Activated naive CD4-positive, alpha-beta T cell (primary cell): ENCODE data around the gene SLC39A7.

Source experiments
- DNase-seq, 4 experiments: peaks; one replicate each; lab custom pipeline; 2025; lab: John Stamatoyannopoulos, UW

SLC39A7 gene

DNA sequence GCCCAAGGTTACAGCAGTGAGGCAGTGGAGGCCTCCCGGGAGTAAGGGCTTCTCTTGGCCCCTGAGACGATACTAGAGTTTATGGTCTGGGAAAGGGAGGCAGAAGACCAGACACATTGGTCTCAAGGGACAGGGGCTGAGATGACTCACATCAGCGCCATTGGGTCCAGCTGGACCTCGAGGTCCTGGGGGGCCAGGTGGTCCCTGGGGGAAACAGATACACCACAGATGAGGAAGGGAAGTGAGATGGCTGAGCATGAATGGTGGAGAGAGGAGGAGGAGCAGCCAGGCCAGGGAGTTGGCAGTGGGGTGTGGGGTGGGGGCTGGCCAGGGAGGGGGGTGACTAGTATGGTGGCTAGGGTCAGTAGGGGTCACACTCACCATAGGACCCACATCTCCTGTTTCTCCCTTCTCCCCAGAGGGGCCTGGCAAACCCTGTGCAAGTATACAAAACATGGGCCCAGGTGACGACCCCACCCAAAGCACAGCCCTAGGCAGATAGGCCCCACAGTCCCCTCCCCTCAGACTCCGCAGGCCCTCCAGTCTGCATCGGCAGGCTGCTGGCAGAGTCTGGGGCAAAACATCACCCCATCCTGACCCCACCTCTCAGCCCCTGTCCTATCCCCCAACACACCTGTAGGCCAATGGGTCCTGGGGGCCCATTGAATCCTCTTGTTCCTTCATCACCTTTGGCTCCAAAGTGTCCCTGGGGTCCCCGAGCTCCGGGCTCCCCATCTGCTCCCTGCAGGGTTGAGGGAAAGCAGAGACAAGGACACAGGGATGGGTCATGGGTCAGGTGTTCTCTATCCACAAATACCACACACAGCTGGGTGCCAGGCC is 30.3 kb upstream of the SLC39A7 start:
- no peak for DNase-seq

DNA sequence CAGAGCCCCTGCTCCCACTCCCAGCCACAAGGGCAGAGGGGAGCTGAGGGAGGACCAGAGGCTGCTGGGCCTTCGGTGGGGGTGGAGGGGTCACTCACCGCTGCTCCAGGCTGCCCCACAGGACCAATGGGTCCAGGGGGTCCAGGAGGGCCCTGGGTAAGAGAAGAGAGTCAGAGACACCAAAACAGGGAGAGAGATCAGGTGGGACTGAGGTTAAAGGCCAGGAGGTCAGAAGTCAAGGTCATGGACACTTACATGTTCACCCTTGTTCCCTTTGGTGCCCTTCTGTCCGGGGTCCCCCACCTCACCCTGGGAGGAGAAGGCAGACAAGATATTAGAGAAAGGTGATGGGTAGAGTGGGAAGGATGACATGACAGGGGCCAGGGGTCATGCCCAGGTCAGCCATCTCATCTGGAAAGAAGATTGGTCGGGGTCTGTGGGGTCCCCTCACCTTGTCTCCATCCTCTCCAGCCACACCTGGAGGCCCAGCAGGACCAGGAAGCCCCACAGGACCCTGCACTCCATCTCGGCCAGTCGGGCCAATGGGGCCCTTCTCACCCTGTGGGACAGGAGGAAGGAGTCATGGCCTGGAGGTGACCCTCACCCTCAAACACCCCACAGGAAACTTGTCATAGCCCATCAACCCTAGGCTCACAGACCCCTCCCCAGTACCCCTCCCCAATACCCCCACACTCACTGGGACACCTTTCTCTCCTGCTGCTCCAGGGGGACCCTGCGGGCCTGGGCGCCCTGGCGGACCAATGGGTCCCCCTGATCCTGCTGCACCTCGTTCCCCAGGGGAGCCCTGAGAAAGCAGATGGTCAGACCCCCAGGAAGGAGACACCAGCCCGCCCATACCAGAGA is 29.4 kb upstream of the SLC39A7 start:
- no peak for DNase-seq

GRCh38 chr6:33171880-33172687 is 28.6 kb upstream of the SLC39A7 start:
- DNase-seq: no peak

DNA sequence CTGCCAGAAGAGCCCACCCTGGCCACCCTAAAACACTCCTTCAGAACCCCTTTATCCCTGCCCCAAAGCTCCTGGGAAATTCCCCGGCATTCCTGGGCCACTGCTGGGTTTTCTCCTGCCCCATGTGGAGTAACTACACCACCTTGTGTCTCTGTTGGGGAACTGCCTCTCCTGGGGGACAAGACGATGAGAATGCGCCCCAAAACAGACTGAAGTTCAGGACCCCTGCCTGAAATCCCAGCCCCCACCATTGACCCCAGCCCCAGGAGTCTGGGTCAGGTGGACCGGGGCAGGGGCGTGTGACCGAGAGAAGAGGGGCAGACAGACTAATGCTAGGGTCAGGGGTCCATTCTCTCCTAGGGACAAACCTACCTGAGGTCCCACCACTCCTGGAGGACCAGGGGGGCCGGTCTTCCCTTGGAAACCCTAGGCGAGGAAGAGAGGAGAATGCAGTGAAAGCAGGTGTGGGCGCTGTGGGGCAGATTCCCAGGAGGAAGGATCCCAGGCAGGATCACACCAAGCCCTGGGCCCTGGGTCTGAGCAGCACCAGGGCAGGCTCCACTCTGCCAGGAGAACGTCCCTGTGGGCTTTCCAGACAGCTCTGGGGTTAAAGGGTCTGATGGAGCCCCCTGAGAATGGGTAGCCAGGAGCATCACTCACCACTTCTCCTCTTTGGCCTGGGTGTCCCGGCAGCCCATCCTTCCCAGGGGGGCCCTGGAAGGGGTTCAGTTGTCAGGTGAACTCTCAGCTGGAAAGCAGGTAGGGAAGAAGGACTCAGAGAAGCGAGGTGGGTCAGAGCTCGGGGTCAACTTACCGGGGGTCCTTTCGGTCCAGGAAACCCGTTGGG is 27.8 kb upstream of the SLC39A7 start:
- DNase-seq: no peak

GRCh38 chr6:33173535-33174180 is 27.0 kb upstream of the SLC39A7 start:
- no peak for DNase-seq

DNA sequence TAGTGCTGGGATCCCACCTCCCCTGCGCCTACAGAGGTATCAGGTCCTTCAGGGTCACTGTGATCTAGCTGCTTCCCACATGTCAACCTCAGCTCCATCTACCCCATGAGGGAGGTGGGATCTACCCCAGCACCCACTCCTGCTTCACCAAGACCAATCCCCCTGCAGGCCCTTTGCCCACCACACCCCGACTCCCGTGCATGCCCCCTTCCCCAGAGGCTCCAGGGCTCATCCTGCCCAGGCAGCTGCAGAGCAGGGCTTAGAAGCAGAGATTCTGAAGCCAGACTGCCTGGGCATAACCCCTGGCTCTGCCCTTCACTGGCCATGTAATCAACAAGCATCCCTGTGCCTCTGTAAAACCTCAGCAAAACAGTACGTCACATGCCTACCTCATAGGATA is 25.9 kb upstream of the SLC39A7 start:
- DNase-seq: no peak

- DNase-seq: no peak
Measured at GRCh38 chr6:33175436-33176069, 25.1 kb upstream of the SLC39A7 start.

DNA sequence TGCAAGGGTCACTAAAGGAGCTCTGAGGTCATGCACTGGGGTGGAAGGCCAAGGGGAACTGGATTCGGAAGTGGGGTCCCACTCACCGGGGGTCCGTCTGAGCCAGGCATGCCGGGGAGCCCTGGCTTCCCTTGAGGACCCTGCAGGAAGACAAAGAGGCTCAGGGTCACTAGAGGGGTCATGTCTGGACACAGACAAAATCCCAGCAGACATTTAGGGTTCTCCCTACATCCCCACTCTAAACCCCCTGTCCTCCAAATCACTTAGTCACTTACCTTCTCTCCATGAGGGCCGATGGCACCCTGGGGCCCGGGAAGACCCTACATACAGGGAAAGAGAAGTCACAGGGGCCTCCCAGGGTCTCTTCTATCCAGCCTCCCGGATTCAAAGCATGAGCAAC is 23.8 kb upstream of the SLC39A7 start:
- DNase-seq: no peak

GRCh38 chr6:33177552-33178446 is 22.9 kb upstream of the SLC39A7 start:
- no peak for DNase-seq

- no peak for DNase-seq
Measured at GRCh38 chr6:33178755-33179475, 21.8 kb upstream of the SLC39A7 start.

GRCh38 chr6:33181141-33181540 is 19.5 kb upstream of the SLC39A7 start:
- DNase-seq: no peak

GRCh38 chr6:33183071-33183683 is 17.5 kb upstream of the SLC39A7 start:
- DNase-seq: no peak

GRCh38 chr6:33185190-33185589 is 15.5 kb upstream of the SLC39A7 start:
- no peak for DNase-seq

GRCh38 chr6:33185654-33186187 is 14.9 kb upstream of the SLC39A7 start:
- DNase-seq: no peak

DNA sequence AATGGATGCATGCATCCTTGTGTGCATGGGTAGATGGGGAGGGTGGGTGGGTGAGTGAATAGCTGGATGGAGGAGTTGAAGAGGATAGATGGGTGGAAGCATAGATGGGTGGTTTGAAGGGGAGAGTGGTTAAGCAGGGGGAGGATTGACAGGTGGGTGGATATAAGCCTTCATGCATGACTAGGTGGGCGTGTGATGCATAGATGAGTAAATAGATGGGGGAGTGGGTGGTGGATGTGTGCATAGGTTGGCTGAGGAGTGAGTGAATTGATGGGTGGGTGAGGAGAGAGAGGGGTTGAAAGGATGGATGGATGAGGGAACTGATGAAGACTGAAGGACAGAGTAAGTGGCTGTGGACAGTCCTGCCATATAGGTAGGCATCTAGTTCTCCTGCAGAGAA is 12.9 kb upstream of the SLC39A7 start:
- DNase-seq: no peak

DNA sequence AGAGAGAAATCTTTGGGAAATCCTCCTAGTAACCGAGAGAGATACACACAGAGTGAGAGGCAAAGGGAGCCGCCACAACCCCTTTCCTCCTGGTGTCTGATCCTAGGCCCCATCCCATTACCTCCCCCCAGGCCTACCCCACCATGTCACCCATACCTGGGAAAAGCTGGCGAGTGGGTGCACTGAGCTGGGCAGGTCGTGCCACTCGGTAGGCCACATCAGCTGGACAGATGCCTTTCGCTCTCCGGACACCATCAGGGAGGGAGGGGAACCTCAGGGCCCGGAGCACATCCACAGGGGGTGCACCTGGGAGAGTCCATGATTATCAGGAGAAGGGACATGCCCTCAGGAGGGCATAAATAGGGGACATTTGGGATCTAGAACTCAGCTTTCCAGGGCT is 11.5 kb upstream of the SLC39A7 start:
- no peak for DNase-seq

DNA sequence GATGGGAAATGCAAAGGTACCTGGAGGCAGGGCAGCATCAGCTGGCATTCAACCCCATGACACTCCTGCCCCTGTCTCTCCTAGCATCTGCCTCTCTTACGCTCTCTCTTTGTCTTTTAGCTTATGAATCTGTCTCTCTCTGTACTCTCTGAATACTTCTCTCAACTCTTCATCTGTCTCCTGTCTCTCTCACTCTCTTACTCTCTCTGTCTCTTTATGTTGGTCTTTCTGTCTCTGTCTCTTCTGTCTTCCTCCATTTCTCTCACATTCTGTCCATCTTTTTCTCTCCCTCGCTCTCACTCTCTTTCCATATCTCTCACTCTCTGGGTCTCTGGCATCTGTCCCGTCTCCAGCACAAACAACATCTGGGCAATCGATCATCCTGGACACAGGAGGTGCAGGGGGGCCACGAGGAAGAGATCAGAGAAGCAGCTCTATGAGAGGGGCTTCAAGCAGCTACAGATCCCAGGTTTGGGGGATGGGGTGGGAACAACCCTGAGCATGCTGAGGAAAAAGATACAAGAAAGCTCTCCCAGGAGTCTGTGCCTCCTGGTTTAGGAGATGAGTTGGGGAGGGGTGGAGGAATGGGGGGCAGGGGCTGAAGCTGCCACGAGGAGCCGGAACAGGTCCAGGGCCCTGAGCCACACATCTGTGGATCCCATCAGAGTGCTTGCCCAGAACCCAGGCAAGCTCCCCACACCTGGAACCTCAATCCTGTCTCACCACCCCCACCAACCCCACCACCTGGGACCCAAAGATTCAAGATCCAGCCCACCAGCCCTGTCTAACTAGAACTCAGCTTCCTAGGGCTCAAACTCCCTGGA is 10.8 kb upstream of the SLC39A7 start:
- no peak for DNase-seq
